MM.1S (cell line): Measurements from ENCODE around the gene RELN.

Source experiments
- DNase-seq: peaks from one replicate; pipeline ENCODE4 v3.0.0-alpha.2; 2015
- H2AFZ ChIP-seq: fragments of 300-600 bp; sonication (generic); 2 replicates; pipeline ENCODE4 v1.6.0; 2016; ENCODE audit warnings: antibody characterized with exemption, low read length
- H3F3A ChIP-seq: fragments of 300-600 bp; sonication (generic); 2 replicates; pipeline ENCODE4 v1.6.1; 2016; ENCODE audit warnings: mild to moderate bottlenecking, antibody characterized with exemption, low read length, moderate library complexity, mixed read lengths; ENCODE audit not compliant: insufficient read depth
- H3K27ac ChIP-seq: fragments of 300-600 bp; sonication (generic); 2 replicates; pipeline ENCODE4 v1.5.1; 2016; ENCODE audit warnings: mild to moderate bottlenecking, low read length
- H3K27me3 ChIP-seq: fragments of 300-600 bp; sonication (generic); replicated peaks from 2 replicates; pipeline ENCODE4 v1.6.0; 2016; ENCODE audit warnings: low read length; ENCODE audit not compliant: insufficient read depth
- H3K36me3 ChIP-seq: fragments of 300-600 bp; sonication (generic); replicated peaks from 2 replicates; pipeline ENCODE4 v1.6.1; 2016; ENCODE audit warnings: mild to moderate bottlenecking, low read length, mixed read lengths; ENCODE audit not compliant: insufficient read depth
- H3K4me1 ChIP-seq: fragments of 300-600 bp; sonication (generic); 2 replicates; pipeline ENCODE4 v1.6.1; 2016; ENCODE audit warnings: low read length, mixed read lengths
- H3K4me2 ChIP-seq: fragments of 300-600 bp; sonication (generic); 2 replicates; pipeline ENCODE4 v1.6.0; 2016; ENCODE audit warnings: low read depth, low read length
- H3K4me3 ChIP-seq: fragments of 300-600 bp; sonication (generic); 2 replicates; pipeline ENCODE4 v1.5.1; 2016; ENCODE audit warnings: low read length, mixed read lengths
- H3K79me2 ChIP-seq: fragments of 300-600 bp; sonication (generic); 2 replicates; pipeline ENCODE4 v1.6.1; 2016; ENCODE audit warnings: mixed run types, low read length, mixed read lengths
- H3K9ac ChIP-seq: fragments of 300-600 bp; sonication (generic); 2 replicates; pipeline ENCODE4 v1.6.1; 2016; ENCODE audit warnings: low read length, mixed read lengths
- H3K9me2 ChIP-seq: fragments of 300-600 bp; sonication (generic); replicated peaks from 2 replicates; pipeline ENCODE4 v1.6.1; 2016; ENCODE audit warnings: mild to moderate bottlenecking, low read length, mixed read lengths; ENCODE audit not compliant: insufficient read depth
- H3K9me3 ChIP-seq: fragments of 300-600 bp; sonication (generic); replicated peaks from 2 replicates; pipeline ENCODE4 v1.6.1; 2016; ENCODE audit warnings: mild to moderate bottlenecking, low read length, mixed read lengths; ENCODE audit not compliant: insufficient read depth
- H4K20me1 ChIP-seq: fragments of 300-600 bp; sonication (generic); 2 replicates; pipeline ENCODE4 v1.6.1; 2016; ENCODE audit warnings: mild to moderate bottlenecking, low read length, moderate library complexity, mixed read lengths; ENCODE audit not compliant: insufficient read depth
- CTCF ChIP-seq: fragments of 300-600 bp; sonication (generic); IDR thresholded peaks from 2 replicates; pipeline ENCODE4 v1.5.1; 2016; ENCODE audit warnings: antibody characterized with exemption, low read length, mixed read lengths
- EZH2 ChIP-seq: fragments of 300-600 bp; sonication (generic); optimal IDR thresholded peaks from 2 replicates; pipeline ENCODE3; 2017; ENCODE audit warnings: low read depth, mild to moderate bottlenecking, antibody characterized with exemption, low read length, mixed read lengths
- EZH2phosphoT487 ChIP-seq: fragments of 300-600 bp; sonication (generic); IDR thresholded peaks from 2 replicates; pipeline ENCODE4 v1.6.1; 2018; ENCODE audit warnings: antibody characterized with exemption, low read length

RELN gene

GRCh38 chr7:103560136-103560535, 429.3 kb downstream of the RELN start:
- Histone ChIP-seq H3K9me2 (no peaks in the 10 kb centered on the region), H3K79me2 (no peaks in the 10 kb centered on the region), H3K27me3 (no peaks in the 10 kb centered on the region), H3K36me3 (no peaks in the 10 kb centered on the region), H3K4me3 (no peak overlapping the region), H3F3A (no peaks in the 10 kb centered on the region), H3K27ac (no peak overlapping the region), H3K4me2 (no peak overlapping the region), H3K4me1 (no peaks in the 10 kb centered on the region), H3K9ac (no peak overlapping the region), H3K9me3 (no peaks in the 10 kb centered on the region), H2AFZ (no peak overlapping the region), H4K20me1 (no peaks in the 10 kb centered on the region)
- no peak for TF ChIP-seq EZH2
- TF ChIP-seq CTCF: no peak
- no peak for TF ChIP-seq EZH2phosphoT487
- no peak for DNase-seq

DNA sequence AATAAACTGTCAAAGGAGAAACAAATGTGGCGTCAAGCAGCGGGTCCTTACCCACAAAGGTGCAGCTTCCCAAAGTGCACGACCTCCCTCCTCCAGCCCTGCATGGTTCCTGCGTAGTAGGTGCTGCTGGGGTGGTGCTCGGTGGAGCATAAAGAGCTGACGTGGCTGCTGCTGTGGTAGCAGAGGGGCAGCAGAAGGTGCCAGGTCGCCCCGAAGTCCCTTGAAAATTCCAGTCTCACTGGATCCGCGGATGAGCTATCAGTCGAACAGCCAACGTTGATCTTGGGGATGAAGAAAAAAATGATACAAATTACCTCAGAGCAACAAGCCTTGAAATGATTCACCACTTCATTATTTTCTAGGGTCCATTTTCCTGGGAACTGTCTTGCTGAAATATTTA, 438.4 kb downstream of the RELN start:
- Histone ChIP-seq H3K79me2 (no peaks in the 10 kb centered on the region), H3K9me3 (no peaks in the 10 kb centered on the region), H3K4me1 (no peaks in the 10 kb centered on the region), H3K9me2 (no peaks in the 10 kb centered on the region), H4K20me1 (no peaks in the 10 kb centered on the region), H3F3A (no peaks in the 10 kb centered on the region), H3K9ac (no peak overlapping the region), H3K27ac (no peak overlapping the region), H3K36me3 (no peaks in the 10 kb centered on the region), H2AFZ (no peak overlapping the region), H3K27me3 (no peaks in the 10 kb centered on the region), H3K4me3 (no peak overlapping the region), H3K4me2 (no peak overlapping the region)
- no peak for TF ChIP-seq CTCF
- no peak for TF ChIP-seq EZH2phosphoT487
- DNase-seq: no peak

DNA sequence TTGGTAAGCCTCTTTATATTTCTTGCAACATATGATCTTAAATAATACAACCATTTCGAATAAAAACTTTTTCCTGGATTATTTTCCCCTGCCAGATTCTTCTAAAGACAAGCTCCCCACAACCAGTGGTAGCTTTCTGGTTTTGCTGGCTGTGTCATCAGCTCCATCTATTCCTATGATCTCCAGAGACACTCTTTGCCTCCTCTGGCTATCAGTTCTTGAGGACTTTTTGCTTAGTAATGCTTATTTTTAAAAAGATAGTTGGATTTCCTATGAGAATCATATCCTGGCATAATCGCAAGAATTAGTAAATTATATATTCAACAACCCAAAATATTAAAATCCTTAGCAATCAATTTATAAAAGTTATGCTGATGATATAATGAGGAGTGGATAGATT, 439.7 kb downstream of the RELN start:
- no peaks in the 10 kb centered on the region for H3K27me3 ChIP-seq
- no peaks in the 10 kb centered on the region for H3K4me1 ChIP-seq
- no peaks in the 10 kb centered on the region for H4K20me1 ChIP-seq
- TF ChIP-seq EZH2 (no peak), CTCF (no peak), EZH2phosphoT487 (no peak)
- no peaks in the 10 kb centered on the region for H3K9me2 ChIP-seq
- H3K4me2 ChIP-seq: no peak overlapping the region
- no peaks in the 10 kb centered on the region for H3K9me3 ChIP-seq
- no peak overlapping the region for H2AFZ ChIP-seq
- no peaks in the 10 kb centered on the region for H3F3A ChIP-seq
- no peak for DNase-seq
- H3K9ac ChIP-seq: no peak overlapping the region
- no peaks in the 10 kb centered on the region for H3K79me2 ChIP-seq
- H3K27ac ChIP-seq: no peak overlapping the region
- no peak overlapping the region for H3K4me3 ChIP-seq
- H3K36me3 ChIP-seq: no peaks in the 10 kb centered on the region
